Stimulated activated CD4-positive, alpha-beta T cell treated with anti-CD3 and anti-CD28 coated beads, Interleukin-1b, Interleukin-23, amount 100 ng/mL, for 1 hour (primary cell): ENCODE measurements around the gene CTSC.

Source experiments
- DNase-seq, 2 donors: peaks; one replicate each; pipeline ENCODE4 v3.0.0-alpha.2; 2020; ENCODE audit warnings: low read depth in 2 of 2

Gene CTSC

DNA sequence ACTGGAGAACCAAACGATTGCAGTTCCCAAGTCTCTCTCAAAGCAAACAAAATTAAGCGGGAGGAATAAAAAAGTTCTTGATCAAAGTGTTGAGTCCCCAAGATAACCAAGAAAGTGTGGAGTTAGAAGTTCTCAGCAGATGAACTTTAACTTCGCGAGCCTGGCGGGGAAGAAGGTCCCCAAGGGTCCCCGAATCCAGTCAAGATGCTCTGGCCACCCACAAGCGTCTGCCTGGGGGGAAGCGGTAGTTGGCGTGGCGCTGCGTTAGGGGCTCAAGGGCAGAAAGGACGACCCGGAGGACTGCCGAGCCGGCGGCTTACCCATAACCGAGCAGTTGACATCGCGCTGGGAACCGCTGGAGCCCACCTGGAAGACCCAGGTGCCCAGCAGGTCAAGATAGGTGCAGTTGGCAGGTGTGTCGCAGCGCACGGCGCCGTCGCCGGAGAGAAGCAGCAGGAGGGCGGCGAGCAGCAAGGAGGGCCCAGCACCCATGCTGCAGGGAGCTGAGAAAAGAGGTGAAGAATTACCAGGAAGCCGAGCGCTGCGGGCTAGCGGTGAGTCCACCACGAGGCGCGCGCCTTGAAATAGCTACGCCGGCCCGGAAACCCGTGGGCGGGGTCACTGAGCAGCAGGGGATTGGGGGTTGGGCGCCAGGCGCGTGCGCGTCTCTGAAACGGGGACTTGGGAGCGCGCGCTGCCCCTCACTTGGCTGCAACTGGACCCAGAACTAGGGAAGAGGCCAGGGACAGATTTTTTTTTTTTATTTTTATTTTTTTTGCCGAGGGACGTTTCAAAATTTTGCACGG is at the start of gene CTSC:
Gene CTSC (minus strand): TSS at position 556 of the 806 bp plus-strand sequence. CDS start 64 bp downstream, at position 492.
- DNase-seq = peak; percentile 73 to 79

GRCh38 chr11:88384669-88385005 is 47.1 kb upstream of the CTSC start:
- DNase-seq = no peak

GRCh38 chr11:88384004-88384668 is 46.6 kb upstream of the CTSC start:
- no peak for DNase-seq

GRCh38 chr11:88383447-88383846 is 45.9 kb upstream of the CTSC start:
- no peak for DNase-seq

- DNase-seq = no peak
These were observed 41.6 kb upstream of the CTSC start for GRCh38 chr11:88379130-88379529.

GRCh38 chr11:88378422-88379066 is 41.0 kb upstream of the CTSC start:
- DNase-seq = no peak

DNA sequence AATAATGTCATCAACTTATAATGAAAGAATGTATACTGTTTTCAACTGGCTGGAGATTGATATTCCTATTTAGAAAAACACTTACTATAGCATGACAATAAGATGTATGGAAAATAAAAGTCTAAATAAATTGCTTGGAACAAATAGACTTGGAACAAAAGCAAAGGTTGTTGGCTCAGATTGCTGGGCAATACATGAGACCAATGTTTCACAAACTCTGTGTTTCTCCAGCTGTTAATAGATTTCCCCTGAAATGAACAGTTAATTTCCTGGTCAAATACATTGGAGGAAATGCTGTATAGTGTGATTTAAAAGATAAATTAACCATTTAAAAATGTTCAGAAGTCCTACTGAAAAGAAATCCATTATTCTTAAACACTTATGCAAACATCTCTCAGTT is 40.1 kb upstream of the CTSC start:
- DNase-seq = no peak

- DNase-seq = no peak
These were observed 39.6 kb upstream of the CTSC start for GRCh38 chr11:88377144-88377543.

- no peak for DNase-seq
These were observed 38.5 kb upstream of the CTSC start for GRCh38 chr11:88375927-88376470.

DNA sequence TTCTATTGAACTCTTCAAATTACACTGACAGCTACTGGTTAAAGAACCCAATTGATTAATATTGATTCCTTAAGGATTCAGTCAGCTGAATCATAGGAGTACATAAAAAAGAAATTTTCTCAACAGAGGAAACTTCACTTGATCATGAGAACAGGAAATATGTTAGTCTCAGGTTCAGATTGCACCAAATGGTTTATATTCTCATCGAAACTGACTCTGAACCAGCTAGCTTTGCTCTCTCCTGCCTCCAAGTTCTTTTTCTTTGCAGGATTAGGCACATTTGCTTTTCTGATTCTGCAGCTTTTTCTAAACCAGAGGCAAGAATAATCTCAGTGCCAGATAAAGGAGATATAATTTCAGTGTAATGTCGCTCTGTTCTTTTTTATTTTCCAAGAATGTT is 33.2 kb upstream of the CTSC start:
- DNase-seq = no peak

DNA sequence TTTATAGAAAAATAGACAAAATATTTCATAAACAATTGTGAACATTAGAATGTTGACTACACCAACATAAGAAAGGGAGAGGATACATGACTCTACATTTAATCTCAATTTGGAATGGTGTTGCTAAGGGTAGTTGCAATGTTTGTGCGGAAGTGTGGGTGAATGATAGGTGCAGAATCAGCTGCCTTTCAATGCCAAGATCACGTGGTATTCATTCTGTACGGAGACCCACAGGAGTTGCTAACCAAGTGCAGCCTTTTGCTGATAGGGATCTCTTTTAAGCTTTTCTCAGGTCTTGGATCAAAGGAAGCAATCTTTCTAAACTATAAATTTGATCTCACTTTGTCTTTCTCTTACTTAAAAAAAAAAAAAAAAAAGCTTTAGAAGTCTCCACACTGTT is 29.8 kb upstream of the CTSC start:
- DNase-seq = no peak

DNA sequence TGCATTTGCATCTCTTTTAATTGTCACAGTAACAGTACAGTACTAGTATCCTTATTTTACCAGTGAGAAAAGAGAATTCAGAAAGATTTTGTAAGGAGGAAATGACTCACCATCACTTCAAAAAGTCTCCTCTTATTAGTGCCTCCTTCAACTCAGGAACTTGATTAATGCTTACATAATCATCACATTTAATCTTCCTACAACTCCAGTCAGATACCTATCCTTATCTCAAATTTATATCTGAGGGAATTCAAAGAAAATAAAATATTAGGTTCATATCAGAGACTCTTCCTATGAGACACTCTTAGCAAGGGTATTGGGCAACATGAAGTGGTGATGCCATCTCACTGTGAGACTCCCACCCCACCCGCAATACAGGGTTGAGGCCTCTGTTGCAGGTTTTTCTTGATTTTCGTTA is 26.1 kb upstream of the CTSC start:
- DNase-seq = no peak

- DNase-seq = no peak
These were observed 25.5 kb upstream of the CTSC start for GRCh38 chr11:88363004-88363403.

DNA sequence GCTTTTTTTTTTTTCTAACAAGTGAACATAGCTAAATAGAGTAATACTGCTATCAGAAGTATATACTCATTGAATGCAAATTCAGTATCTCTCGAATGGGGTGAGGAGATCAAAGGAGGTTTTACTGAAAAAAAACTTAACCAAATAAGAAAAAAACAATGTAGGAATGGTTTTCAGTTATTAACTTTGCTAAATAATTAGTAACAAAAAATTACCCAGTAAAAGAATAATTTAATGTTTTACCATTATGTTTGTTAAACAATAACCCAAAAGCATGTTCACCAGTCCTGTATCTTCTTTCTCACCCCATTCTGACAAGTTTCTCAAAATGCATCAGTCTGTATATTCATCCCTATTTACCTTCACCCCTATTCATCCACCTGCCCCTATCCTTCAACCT is 22.6 kb upstream of the CTSC start:
- no peak for DNase-seq

DNA sequence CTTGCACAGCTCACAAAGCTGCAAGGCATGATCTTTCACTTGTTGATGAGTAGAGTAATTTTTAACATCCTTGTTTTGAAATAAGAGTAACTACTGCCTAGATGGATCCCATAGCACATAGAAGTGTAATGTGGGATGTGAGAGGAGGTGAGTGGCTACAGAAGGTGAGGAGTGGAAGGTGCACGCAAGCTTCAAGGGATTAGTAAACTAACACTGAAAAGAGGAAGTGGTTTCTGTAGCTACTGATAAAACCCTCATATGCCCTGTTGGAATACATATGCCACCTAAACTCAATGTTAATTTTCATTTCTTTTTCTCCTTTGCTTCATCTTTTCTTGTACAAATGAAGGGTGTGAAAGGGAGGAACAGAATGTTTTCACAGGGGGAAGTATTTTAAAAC is 22.0 kb upstream of the CTSC start:
- DNase-seq = no peak

DNA sequence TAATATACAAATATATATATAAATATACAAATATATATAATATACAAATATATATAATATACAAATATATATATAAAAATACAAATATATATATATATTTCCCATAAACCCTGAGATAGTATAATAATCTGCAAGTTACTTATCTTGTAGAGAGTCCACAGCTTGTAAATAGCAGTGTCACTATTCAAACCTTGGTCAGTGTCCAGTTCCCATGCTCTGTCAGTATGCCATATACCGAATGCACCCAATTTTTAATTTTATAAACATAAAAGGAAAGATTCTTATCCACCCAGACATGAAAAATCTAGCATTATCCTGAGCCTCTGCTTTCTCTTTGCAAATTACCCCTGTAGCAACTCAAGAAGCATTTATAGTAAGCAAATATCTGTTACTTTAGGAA is 21.6 kb upstream of the CTSC start:
- DNase-seq = no peak

DNA sequence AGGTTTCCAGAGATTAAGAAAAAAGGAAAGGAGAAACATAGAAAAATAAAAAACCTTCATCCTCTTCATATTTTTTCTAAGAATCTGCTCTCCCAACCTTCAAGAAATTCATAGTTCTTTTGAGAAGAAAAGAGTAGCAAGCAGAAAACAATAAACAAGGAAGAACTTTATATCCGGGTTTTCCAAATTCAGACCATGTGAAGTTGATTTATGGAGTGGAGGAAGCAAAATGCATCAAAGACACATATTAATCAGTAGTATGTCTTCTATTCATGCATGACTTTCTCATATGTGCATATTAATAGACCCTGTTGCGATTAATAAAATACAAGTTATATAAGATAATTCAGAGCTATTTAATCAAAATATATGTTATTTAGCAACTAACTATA is 20.5 kb upstream of the CTSC start:
- DNase-seq = no peak

- DNase-seq = no peak
These were observed 19.9 kb upstream of the CTSC start for GRCh38 chr11:88357323-88358039.

GRCh38 chr11:88355887-88356286 is 18.4 kb upstream of the CTSC start:
- no peak for DNase-seq

- no peak for DNase-seq
These were observed 17.4 kb upstream of the CTSC start for GRCh38 chr11:88354912-88355311.

GRCh38 chr11:88353835-88354496 is 16.4 kb upstream of the CTSC start:
- DNase-seq = no peak

GRCh38 chr11:88353386-88353785 is 15.8 kb upstream of the CTSC start:
- DNase-seq = no peak
